ENCODE measurements around the gene TEX30.
"Not testable (repeated sequence)": the region's sequence is repeated elsewhere in the genome, so short reads cannot be mapped to it uniquely, and the experiment has no call there.

The TEX30 gene

GRCh38 chr13:102773441-102774213 is at the start of gene TEX30:
Gene TEX30 (minus strand): TSS chr13:102773786. CDS start chr13:102770026, 3,760 bp downstream.
- peak; percentile 94 for DNase-seq

DNA sequence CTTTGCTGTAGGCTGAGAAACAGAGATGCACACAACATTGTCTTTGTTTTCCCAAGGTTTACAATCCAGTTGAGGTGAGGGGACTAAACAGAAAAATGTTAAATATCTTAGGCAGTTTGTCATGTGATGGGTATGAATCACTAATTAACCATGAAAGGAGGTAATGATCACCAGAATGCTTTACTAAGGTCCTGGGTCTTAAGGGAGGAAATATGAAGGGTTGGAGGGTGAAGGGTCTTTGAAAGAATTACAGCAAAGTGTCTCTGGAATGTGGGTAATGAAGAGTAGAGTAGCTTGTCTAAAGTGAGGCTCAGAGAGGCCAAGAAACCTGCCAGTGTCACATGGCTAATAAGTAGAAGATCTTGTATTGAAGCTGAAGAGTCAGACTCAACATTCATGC is 44.3 kb upstream of the TEX30 start:
- DNase-seq: no peak

- DNase-seq: no peak
Observed at GRCh38 chr13:102817241-102817640, 43.7 kb upstream of the TEX30 start.

DNA sequence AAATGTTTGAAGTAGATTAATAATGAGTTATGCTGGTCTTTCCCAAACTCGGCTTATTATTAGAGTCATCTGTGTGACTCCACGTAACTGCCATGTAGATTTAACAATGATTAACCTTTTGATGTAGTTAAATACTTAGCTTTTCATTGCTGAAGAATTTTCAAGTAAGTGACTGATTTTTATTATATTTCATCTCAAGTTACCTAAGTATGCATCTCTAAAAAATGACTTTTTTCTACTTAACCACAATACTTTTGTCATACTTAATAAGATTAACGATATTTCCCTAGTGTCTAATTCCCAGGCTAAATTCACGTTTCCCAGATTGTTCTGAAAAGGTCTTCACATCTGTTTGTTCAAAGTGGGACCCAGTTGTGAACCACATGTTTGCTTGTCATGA is 43.1 kb upstream of the TEX30 start:
- DNase-seq: no peak

GRCh38 chr13:102815788-102816187 is 42.2 kb upstream of the TEX30 start:
- DNase-seq: no peak

GRCh38 chr13:102814793-102815192 is 41.2 kb upstream of the TEX30 start:
- DNase-seq: no peak

GRCh38 chr13:102814025-102814607 is 40.5 kb upstream of the TEX30 start:
- DNase-seq: no peak

- DNase-seq: peak; percentile 54
Observed at GRCh38 chr13:102812611-102813287, 39.2 kb upstream of the TEX30 start.

DNA sequence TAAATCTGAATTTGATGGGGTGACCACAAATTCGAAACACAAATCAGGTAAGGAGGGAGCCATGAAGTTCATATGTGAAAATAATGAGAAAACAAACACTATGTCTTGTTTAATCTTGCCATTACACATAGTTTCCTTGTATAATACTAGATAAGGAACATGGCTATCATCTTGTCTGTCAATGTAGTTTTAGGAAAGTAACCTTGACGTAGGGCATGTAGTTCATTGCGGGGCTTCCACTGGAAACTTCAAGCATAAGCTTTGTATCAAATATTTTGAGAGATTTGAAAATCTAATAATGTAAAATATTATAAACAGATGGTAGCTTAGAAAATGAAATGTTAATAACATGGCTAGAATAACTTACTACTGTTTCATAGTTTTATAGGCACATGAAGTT is 34.1 kb upstream of the TEX30 start:
- DNase-seq: no peak

GRCh38 chr13:102805680-102806079 is 32.1 kb upstream of the TEX30 start:
- DNase-seq: no peak

GRCh38 chr13:102800145-102801041 is 26.8 kb upstream of the TEX30 start:
- DNase-seq: peak; percentile 95

DNA sequence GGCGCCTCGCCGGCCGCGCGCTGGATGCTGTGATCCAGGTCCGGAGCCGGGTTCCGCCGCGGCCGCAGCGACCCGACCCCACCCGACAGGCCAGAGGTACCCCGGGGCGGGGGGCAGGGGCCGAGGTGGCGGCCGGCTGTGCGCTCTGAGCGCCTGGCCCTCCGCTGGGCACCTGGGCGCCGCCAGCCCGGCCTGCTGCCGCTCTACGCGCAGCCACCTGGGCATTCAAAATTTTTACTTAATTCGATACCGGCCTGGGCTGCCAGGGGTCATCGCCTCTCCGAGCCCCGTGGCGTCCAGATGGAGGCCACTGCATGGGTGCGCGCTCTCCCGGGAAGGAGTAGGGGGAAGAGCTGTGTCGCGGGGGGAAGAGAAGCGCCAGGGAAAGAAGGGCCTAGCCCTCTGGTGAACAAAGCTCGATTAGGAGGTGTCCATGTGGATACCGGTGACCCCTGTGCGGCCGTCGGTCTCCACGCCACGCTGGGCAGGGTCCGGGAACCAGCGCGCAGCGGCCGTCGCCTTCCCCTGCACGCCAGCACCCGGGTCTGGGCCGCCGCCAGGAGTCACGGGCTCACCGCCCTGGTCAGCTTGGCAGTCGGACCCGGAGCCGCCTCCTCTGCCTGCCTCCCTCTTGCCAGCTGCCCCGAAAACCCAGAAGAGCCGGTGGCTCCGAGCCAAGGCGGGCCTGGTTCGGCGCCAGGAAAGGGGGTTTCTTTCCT is 26.0 kb upstream of the TEX30 start:
- no peak for DNase-seq

GRCh38 chr13:102798581-102799425 is 25.2 kb upstream of the TEX30 start, which contains the start of the genes BIVM and POGLUT2:
Gene BIVM (plus strand): TSS chr13:102799119. CDS start chr13:102807268, 8,149 bp downstream.
Gene POGLUT2 (minus strand): TSS chr13:102798976. CDS start chr13:102798670, 306 bp downstream.
- peak; percentile 97 for DNase-seq

GRCh38 chr13:102793611-102794355 is 20.2 kb upstream of the TEX30 start:
- DNase-seq: no peak

DNA sequence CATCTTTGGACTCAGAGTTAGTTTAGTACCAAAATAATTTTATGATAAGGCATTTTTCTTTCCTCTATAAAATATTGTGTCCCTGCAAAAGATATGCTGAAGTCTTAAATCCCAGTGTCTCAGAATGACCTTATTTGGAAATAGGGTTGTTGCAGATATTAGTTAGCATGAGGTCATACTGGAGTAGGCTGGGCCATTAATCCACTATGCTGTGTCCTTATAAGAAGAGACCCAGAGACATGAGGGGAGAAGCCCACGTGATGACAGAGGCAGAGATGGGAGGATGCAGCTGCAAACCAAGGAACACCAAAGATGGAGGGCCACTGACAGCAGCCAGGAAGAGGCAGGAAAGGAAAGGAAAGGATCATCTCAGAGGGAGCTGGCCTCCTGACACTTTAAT is 18.8 kb upstream of the TEX30 start:
- DNase-seq: no peak

- no peak for DNase-seq
Observed at GRCh38 chr13:102788683-102789082, 15.1 kb upstream of the TEX30 start.

DNA sequence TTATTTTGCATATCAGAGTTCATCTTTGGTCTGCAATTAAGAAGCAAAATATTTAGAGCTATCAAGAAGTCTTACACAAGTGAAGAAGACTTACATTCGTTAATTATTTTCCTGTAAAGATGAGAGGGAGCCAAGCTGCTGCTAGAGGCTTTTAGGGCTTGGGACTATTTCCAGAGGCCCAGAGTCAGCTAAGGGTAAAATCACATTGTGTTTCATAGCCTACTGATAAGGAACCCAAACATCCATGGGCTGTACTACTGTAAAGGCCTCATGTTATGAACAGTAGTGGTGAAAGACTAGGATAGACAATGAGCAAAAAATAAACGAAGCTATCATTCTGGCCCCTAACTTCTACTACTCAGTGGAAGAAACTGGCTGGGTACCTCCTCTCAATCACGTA is 10.9 kb upstream of the TEX30 start:
- DNase-seq: no peak

GRCh38 chr13:102781591-102781990 is 8.0 kb upstream of the TEX30 start:
- no peak for DNase-seq

- DNase-seq: not testable (repeated sequence)
Observed at GRCh38 chr13:102780656-102781055, 7.1 kb upstream of the TEX30 start.

GRCh38 chr13:102779436-102780159 is 6.0 kb upstream of the TEX30 start:
- peak; percentile 88 for DNase-seq

All from hematopoietic multipotent progenitor cell treated with erythropoietin and hydrocortisone succinate and interleukin-3 and kit ligand, for 4 days (in vitro differentiated cells).